ENCODE data around the gene CACNA1A.
"Not testable (repeated sequence)": the region's sequence is repeated elsewhere in the genome, so short reads cannot be mapped to it uniquely, and the experiment has no call there.

Gene CACNA1A

DNA sequence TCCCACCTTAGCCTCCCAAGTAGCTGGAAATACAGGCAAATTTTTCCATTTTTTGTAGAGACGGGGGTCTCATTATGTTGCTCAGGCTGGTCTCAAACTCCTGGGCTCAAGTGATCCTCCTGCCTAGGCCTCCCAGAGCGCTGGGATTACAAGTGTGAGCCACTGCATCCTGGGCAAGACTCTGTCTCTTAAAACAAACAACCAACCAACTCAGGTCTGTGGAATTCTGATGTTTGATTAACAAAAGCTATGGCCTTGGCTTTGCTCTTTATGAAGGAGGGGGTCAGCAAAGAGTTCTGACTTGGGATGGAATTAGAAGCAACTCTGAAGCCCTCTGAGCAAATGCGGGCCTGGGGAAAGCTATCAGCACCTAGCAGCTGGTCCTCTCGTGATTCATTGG, 238.4 kb downstream of the CACNA1A start:
- no peak for DNase-seq

DNA sequence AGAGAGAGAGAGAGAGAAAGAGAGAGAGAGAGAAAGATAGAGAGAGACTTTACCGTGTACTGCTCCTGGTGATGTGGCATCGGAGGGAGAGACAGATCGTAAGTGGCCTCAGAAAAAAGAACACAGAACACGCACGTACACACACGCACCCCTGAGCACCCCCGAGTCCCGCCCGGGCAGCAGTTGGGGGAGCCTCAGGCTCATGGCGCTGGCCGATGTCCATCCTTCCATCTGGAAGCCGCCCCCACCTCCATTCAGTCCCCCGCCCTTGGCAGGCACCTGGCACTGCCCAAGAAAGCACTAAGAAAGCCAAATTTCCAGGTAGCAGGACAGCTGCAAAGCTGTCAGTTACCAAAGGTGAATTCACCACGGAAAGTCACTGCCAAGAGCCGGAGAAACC, 239.1 kb downstream of the CACNA1A start:
- DNase-seq = no peak

DNA sequence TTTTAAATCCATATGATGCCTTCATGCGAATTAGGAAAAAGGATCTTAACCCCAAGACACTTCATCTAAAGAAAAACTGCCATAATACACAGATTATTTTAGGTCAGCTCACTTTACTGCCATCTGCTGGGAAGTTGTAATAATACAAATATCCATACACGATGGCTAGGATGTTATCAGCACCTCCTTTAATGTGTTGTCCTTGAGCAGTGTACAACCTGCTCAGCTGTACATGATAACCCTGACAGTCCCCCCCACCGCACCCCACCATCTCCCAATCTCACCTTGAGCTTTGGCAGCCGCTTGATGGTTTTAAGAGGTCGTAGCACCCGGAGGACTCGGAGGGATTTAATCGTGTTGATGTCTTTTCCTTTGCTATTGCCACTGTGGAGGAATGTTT, 243.8 kb downstream of the CACNA1A start:
- DNase-seq = no peak

DNA sequence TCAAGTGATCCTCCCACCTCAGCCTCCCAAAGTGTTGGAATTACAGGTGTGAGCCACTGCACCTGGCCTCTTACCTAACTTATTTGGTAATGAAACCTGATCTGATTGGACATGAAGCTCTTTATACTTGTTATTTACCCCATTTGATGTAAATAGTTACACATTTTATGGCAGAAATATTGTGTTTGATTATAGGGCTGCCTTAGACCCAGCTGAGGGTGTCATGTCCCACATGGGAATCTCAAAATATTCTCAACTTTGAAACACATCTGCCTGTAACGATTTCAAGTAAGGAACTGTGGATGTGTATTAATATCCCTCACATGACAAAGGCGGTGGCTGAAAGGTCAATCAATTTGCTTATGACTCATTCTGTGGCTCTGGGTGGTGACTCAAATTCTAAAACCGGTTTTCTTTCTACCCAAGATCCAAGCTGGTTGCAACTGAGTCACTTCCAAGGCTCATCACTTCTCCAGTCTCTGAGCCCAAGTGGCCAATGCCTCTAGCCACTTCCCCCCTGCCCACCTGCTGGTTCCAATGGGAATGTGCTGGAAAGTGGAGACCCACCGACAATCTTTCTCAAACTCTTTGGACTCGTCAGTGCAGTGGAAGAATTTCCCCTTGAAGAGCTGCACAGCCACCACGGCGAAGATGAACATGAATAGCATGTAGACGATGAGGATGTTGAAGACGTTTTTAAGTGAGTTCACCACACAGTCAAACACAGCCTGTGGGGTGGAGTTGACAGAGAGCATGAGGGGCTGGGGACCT, 245.2 kb downstream of the CACNA1A start:
- DNase-seq = no peak

DNA sequence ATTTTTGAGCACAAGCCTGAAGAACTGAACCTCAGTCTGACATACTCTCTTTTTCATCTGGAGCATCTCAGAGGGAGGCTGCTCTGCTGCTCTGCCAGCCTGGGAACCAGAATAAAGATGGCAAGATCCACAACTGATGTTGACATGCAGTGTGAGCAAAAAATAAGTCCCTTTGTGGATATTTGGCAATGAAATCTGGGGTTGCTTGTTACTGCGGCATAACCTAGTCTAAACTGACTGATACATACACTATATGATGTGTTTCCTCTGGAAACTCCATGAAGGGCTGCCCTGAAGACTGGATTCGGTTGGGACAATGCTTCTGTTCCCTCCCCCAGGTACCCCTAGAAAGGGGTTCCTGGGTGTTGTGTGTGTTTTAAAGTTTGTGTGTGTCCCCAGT, 249.4 kb downstream of the CACNA1A start:
- DNase-seq = no peak

DNA sequence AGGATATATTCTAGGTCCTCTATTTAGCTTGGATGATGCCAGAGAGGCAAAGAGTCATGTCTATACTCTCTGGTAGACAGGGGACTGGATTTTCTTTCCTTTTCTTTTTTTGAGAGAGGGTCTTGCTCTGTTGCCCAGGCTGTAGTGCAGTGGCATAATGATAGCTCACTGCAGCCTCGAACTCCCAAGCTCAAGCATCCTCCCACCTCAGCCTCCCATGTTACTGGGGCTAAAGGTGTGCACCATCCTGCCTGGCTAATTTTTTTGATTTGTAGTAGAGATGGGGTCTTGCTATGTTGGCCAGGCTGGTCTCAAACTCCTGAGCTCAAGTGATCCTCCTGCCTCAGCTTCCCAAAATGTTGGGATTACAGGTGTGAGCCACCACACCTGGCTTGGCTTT, 249.9 kb downstream of the CACNA1A start:
- not testable (repeated sequence) for DNase-seq

DNA sequence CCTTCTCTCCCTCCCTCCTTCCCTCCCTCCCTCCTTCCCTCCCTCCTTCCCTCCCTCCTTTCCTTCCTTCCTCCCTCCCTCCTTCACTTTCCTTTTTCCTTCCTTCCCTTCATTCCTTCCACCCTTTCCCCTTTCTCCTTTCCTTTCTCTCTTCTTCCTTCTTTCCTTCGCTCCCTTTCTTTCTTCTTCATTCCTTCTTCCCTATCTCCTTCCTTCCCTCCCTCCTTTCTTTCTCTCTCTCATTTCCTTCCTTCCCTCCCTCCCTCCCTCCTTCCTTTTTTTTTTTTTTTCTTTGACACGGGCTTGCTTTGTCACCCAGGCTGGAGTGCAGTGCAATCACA, 250.6 kb downstream of the CACNA1A start:
- no peak for DNase-seq

DNA sequence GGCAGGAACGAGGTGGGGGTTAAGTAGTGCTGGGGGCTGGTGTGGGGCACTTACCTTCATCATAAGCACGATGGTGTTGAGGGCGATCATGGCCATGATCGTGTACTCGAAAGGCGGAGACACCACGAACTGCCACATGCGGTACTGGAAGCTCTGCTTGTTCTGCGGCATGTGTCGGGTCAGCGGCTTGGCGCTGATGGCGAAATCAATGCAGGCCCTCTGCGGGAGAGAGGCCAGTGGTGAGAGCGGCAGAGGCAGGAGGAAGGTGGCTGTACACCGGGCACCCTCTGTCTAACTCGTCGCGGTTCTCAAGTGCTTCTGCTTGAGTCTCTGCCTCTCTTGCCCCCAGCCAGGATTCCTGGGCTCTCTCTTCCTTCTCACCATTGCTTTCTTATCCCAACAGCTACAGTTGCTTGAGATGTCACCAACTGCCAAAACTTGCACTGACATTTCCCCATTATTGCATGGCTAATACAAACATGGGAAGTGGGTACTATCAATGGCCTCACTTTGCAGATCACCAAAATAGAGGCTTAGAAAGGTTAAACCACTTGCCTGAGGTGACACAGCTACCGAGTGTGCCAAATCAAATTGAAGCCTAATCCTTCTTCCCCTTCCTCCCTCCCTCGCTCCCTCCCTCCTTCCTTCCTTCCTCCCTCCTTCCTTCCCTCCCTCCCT, 251.1 kb downstream of the CACNA1A start:
- no peak for DNase-seq

DNA sequence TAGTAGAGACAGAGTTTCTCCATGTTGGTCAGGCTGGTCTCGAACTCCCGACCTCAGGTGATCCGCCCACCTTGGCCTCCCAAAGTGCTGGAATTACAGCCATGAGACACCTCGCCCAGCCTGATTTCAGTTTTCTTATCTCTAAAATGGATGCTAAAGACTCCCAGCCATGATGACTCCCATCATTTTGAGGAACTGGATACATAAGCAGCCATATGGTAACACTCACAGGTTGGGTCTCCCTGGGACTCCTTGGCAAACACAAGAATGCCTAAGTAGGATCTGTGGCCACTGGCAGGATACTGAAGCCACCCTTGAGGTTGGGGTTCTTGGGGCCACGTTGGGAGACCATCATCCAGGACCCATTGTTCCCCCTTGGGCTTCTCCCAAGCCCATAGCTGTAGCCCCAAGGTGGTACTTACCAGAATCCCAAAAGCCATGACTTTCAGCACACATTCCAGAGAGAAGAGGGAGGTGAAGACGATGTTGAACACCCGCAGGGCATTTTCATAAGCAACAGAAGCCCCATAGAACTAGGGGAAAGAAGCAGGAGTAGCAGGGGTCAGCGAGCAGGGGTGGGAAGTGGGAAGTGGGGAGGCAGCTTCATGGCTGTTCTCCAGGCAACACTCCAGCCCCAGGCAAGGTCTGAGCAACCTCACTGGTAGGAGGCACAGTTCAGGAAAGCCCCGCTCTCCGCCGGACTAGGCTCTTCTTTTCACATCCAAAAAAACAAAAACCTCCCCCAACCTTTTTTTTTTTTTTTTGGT, 253.5 kb downstream of the CACNA1A start:
- DNase-seq = no peak

DNA sequence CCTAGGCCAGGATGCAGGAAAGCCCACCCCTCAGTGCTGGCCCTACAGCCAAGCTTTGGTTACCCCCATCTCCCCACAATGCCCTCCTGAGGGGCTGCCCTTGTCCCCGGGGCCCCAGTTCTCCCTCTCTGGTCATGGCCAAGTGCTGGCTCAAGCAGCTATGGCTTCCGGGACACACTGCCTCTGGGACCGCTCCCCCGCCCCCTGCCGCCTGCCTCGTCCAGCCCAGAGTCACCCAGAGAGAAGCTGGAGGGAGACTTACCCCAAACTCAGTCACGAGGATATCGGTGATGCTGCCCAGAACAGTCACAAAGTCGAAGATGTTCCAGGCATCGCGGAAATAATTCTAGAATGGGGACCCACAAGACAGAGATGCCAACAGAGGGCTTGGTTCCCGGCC, 261.4 kb downstream of the CACNA1A start:
- DNase-seq = no peak

DNA sequence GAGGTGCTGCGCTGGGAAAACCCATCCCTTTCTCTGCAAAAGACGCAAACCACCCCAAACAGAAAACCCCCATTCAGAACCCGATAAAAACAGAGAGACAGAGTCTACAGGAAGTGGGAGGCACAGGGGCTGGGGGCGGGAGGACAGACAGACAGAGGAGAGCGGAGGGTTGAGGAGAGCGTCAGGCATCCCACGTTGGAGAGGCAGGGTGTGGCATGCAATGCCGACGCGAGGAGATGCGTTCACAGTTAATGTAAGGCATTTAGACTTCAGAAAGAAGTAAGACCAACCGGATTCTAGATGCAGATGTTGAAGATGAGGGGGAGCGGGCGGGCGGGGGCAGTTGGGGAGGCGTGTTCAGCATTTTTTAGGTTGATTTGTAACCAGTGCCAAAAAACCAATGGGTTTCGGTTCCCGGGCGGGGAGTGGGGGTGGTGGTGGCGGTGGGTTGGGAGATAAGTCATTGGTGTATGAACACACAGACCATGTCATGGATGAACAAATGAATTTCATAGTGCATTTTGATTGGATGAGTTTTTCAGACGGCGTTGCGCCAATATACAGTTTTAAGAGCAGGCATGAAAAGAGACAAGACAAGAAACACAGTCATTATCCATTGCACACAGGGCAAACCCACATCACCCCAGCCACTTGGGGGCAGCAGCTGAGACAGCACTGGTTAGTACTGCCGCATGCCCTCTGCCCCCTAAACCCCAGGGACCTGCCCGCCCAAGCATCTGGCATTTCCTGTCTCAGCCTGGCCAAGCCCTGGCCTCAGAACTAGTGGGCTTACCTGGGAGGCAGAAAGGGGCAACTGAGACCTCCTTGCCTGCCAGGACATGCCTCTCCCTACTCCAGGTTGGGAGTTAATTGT, 264.8 kb downstream of the CACNA1A start:
- DNase-seq = no peak

DNA sequence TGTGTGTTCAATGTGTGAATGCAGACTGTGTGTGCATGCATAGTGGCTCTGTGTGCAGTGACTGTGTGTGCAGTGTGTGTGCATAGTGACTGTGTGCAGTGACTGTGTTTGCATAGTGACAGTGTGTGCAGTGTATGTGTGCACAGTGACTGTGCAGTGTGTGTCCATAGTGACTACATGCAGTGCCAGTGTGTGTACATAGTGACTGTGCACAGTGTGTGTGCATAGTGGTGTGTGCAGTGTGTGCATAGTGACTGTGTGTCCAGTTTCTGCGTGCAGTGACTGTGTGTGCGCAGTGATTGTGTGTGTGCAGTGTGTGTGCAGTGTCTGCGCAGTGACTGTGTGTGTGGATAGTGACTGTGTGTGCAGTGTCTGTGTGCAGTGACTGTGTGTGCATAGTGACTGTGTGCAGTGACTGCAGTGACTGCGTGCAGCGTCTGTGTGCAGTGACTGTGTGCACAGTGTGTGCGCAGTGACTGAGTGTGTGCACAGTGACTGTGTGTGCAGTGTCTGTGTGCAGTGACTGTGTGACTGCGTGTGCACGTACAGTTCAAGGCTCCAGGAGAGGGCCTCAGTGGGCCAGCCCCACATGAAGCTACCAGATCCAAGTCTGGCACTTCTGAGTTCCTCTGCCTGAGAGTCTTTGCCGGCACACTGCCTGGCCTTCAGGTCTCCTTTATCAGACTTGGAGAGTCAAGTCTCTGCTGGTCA, 265.8 kb downstream of the CACNA1A start:
- no peak for DNase-seq

DNA sequence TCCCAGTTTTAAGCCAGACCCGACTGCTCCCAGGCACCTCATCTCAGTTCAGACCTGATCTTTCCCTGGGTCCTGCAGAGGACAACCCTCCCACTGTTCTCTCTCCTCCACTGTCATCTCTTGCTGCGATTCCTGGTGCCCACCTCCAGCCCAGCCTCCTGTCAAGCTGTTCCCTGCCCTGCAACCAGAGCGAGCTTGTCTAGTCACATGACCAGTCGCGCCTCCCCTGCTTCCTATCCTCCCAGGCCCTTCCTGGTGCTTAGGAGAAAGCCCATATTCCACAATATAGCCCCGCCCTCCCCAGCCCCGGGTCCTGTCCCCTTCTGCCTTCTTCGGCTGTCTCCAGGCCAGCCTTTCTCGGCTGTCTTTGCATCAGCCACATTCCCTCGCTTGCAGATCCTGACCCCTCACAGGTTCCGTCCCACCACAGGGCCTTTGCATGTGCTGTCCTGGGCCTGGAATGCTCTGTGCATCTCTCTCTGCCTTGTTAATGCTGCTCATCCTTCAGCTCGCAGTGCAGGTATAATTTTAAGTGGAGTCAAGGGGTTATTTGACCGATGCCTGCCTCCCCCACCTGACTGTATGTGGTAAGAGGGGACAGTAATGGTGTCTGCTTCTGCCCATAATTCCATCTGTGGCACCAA, 267.3 kb downstream of the CACNA1A start:
- no peak for DNase-seq

DNA sequence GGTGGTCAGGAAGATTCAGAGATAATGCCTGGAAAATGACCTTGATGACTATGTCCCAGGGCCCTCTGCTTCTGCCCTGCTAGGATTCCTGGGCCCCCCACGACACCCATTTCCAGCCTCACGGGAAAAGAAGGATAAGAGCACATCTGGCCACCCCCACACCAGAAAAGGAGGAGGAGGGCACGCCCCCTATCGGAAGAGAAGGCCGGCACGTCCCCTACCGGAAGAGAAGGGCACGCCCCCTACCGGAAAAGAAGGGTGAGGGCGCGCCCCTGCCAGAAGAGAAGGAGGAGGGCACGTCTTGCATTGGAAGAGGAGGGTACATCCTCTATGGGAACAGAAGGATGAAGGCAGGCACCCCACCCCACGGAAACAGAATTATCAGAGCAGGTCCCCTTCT, 271.8 kb downstream of the CACNA1A start:
- peak; percentile 60 for DNase-seq

DNA sequence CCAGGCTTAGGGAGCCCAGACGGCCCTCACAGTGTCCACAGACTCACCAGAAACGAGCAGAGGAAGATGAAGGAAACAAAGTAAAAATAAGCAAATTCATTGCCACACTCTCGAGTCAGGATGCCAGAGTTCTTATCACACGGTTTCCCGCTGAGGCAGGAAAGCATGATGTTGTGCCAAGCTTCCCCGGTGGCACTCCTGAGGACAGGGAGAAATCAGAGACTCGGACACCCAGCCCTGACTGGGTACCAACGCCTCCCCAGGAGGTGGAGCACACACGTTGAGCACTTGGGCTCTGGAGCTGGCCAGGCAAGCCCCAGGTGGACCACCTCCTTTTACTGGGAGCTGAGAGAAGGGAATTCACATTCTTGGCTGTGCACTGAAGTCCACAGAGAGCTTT, 274.6 kb downstream of the CACNA1A start:
- no peak for DNase-seq

DNA sequence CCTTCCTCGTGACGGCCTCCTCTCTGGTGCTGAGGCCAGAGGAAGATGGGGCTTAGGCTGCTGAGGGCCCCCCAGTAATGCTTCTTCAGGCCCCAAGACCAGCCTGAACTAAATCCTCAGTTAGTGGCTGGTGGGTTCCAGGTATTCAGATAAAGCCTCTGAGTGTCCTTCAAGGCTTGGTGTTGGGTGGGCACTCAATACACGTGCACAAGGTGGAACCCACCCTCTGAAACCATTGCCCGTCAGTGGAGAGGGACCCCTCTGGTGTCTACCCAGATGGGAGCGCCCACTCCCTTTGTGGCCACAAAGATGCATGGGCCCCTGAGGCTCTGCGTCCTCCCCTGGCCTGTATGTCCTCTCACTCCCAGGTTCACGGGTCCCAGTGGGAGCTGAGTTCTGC, 277.0 kb downstream of the CACNA1A start:
- no peak for DNase-seq

DNA sequence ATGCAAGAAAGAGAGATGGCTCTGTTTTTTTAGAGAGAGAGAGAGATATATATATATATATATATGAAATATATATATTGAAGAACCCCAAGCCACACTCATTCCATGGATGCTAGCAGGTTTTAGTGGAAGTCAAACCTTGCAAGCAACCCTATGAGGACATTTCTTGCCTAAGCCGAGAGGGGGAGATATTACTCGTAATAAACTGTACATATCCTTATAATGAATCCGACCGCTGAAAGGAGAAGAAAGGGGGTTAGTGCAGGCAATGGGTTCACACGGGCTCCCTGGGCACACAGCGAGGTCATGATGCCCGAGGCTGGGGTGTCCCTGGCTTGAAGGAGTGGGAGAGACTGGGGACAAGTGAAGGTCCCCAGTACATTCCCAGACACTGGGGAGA, 277.7 kb downstream of the CACNA1A start:
- no peak for DNase-seq

DNA sequence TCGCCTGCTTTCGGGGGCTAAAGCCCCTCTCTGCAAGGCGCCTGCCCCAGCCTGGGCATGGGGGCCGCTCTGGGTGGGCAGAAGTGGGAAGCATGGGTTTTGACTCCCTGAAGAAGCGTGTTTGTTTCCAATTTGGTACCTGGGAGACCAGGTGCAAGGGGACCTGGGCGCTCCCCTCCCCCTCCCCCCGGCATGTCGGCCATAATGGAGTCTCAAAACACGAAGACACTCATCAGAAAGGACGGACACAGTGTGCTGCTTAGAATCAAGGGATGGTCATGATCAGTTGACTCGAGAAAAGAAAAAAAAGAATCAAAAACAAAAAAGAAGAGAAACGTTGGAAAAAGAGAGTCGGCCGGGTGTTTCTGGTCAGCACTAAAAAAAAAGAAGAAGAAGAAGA, 279.3 kb downstream of the CACNA1A start:
- DNase-seq = no peak

DNA sequence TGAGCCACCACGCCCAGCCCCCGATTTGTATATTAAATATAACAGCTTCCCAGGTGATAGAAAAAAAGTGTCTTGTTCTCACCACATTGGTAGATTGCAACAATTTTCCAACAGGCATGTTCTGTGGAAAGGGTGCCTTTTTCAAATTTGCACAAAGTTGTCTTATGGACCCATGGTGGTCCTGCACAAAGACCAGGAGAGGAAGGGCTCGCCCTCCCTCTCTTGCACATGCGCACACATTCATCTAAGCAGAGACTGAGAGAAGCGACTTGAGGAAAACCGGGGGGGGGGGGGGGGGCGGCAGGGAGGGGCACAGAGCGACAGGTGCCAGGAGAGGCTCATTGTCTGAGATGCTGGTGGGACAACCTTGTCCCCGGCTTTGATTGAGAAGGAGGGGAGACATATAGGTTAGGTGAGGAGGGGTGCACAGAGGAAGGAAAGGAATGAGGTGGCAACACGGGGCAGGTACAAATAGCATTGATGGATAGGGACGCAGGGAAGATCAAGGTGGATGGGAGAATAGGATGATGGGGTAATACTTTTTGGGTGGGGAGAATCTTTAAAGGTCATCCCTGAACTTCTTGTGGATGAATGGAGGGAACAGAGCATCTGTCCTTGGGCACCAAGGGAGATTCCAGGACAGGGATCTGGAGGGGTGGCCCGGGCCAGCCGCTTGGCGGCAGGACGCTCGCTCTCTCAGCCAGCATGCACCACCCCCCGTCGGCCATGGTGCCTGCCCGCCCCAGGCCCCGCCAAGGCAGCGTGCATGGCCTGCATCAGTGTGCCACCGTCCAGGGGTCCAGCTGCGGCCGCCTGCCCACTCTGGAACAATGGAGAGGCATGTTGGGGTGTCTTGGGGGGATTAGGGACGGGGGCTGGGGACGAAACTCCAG, 280.1 kb downstream of the CACNA1A start:
- DNase-seq = no peak

DNA sequence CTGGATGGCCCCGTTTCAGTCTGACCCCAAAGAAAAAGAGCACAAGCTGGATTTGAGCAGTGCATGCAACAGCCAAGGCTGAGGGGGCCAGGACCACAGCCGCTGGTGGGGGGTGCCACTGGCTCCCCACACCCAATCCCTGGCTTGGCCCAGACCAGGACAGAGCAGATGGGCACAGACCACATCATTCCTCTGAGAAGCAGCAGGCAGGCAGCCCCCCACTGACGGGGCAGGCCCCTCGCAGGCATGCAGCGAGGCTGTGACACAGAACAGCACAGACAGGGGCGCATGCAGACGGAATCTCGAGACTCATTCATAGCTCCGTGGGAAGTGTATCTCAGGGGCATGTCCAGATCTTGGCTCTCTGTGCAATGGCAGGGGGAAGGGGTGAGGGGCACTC, 281.2 kb downstream of the CACNA1A start:
- DNase-seq = no peak

DNA sequence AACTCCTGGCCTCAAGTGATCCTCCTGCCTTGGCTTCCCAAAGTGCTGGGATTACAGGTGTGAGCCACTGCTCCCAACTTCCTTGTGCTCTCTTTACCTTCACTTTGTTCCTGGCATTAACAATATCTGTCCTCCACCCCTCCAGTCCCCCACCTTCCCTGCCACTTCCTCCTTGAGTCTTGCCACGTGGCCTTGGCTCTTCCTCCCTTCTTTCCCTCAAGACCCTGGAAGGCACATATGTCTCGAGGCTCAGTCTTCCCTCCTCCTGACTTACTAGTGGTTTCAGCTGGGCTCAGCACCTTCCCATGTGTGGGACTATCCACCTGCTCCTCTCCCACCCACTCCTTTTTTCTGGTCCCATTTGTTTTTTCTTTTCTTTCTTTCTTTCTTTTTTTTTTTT, 285.4 kb downstream of the CACNA1A start:
- DNase-seq = no peak
